ENCODE results near the gene TAF6L. TPM values are rescaled to one million over a fixed set of nuclear protein-coding genes. Genes with fewer than 3 reads are reported as not detected.
A peak's percentile ranks its signal among the peaks of the same experiment; 100 is the strongest.

The TAF6L gene
- total RNA-seq, 1 experiment from 2014 or later, result 42.1 TPM

DNA sequence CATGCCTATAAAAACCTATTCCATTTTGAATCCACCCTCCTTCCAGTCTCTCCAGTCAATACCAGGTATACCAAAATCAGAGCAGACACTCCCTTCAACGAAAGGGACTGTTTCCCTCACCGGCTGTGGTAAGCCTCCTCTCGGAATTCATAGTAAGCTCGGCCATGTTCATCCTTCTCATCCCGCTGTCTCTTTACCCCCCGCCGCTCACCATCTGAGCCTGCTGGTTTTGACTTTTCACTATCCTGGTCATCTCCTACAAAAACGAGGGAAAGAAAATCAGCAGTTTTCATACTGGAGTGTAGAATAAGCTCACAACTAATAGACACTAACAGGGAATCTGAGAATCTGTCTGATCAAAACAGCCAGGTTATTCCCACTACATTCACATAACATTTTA, 47.0 kb upstream of the TAF6L start (continued):
- TF ChIP-seq, protein P1, sequence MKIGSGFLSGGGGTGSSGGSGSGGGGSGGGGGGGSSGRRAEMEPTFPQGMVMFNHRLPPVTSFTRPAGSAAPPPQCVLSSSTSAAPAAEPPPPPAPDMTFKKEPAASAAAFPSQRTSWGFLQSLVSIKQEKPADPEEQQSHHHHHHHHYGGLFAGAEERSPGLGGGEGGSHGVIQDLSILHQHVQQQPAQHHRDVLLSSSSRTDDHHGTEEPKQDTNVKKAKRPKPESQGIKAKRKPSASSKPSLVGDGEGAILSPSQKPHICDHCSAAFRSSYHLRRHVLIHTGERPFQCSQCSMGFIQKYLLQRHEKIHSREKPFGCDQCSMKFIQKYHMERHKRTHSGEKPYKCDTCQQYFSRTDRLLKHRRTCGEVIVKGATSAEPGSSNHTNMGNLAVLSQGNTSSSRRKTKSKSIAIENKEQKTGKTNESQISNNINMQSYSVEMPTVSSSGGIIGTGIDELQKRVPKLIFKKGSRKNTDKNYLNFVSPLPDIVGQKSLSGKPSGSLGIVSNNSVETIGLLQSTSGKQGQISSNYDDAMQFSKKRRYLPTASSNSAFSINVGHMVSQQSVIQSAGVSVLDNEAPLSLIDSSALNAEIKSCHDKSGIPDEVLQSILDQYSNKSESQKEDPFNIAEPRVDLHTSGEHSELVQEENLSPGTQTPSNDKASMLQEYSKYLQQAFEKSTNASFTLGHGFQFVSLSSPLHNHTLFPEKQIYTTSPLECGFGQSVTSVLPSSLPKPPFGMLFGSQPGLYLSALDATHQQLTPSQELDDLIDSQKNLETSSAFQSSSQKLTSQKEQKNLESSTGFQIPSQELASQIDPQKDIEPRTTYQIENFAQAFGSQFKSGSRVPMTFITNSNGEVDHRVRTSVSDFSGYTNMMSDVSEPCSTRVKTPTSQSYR (CRISPR knock-in tag; IDR thresholded peaks at IDR 0.05), result no peak
- TF ChIP-seq ZNF263 (CRISPR knock-in tag; IDR thresholded peaks at IDR 0.05; ENCODE audit: low read depth), result no peak

DNA sequence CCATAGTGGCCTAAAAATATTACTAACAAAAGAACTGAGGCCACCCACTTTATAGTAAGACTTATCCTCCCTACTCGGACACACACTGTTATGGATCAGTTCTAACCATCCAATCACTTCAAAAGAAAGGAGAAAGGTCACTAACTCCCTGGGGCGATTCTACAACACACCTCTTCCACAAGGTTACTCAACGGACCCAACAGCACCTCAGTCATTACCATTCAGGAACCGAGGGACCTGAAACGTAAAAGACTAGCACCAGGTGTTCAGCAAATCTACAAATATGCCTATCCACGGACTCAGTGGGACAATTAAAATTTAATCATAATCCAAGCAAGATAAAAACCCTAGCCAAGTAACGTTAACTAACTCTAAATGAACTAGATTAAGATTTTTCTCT, 45.5 kb upstream of the TAF6L start:
- CTCF ChIA-PET, result interaction anchor here (2.9 to 7.6 kb wide), 3 partner anchors 28 to 62 kb away, joined by 32 to 59 read pairs (median 44); partner anchors contain the start of genes TAF6L, TMEM179B and ZBTB3
- Mint-ChIP-seq H3K4me3 (peak overlapping the region; percentile 98), H3K27me3 (ENCODE audit: low read depth) (peaks cover 4% of the 10 kb centered on the region; the same call in 1 of the 2 replicates), H3K27ac (peak overlapping the region; percentile 31), H3K36me3 (peaks cover 50% of the 10 kb centered on the region), H3K9me3 (no peaks in the 10 kb centered on the region), H3K4me1 (peaks cover 25% of the 10 kb centered on the region)
- POLR2A ChIA-PET, result interaction anchor here (1.1 to 4.2 kb wide), 4 partner anchors 16 to 44 kb away, joined by 3 to 34 read pairs (median 20); partner anchors contain the start of genes BSCL2, GNG3 and ZBTB3
- DNase-seq (ENCODE audit: low spot score), result no peak
- no peak for ATAC-seq
- TF ChIP-seq ZNF219 (CRISPR knock-in tag; IDR thresholded peaks at IDR 0.05; ENCODE audit: borderline replicate concordance) (no peak), FOXP1 (CRISPR knock-in tag; IDR thresholded peaks at IDR 0.05; ENCODE audit: borderline replicate concordance) (no peak), OVOL2 (CRISPR knock-in tag; IDR thresholded peaks at IDR 0.05; ENCODE audit: borderline replicate concordance) (no peak), JUN (CRISPR knock-in tag; IDR thresholded peaks at IDR 0.05) (no peak)
- TF ChIP-seq, protein P2, sequence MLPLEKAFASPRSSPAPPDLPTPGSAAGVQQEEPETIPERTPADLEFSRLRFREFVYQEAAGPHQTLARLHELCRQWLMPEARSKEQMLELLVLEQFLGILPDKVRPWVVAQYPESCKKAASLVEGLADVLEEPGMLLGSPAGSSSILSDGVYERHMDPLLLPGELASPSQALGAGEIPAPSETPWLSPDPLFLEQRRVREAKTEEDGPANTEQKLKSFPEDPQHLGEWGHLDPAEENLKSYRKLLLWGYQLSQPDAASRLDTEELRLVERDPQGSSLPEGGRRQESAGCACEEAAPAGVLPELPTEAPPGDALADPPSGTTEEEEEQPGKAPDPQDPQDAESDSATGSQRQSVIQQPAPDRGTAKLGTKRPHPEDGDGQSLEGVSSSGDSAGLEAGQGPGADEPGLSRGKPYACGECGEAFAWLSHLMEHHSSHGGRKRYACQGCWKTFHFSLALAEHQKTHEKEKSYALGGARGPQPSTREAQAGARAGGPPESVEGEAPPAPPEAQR (CRISPR knock-in tag; IDR thresholded peaks at IDR 0.05), result no peak
- TF ChIP-seq, protein P3, sequence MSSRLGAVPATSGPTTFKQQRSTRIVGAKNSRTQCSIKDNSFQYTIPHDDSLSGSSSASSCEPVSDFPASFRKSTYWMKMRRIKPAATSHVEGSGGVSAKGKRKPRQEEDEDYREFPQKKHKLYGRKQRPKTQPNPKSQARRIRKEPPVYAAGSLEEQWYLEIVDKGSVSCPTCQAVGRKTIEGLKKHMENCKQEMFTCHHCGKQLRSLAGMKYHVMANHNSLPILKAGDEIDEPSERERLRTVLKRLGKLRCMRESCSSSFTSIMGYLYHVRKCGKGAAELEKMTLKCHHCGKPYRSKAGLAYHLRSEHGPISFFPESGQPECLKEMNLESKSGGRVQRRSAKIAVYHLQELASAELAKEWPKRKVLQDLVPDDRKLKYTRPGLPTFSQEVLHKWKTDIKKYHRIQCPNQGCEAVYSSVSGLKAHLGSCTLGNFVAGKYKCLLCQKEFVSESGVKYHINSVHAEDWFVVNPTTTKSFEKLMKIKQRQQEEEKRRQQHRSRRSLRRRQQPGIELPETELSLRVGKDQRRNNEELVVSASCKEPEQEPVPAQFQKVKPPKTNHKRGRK (CRISPR knock-in tag; IDR thresholded peaks at IDR 0.05; ENCODE audit: borderline replicate concordance), result no peak
- TF ChIP-seq, protein P4, sequence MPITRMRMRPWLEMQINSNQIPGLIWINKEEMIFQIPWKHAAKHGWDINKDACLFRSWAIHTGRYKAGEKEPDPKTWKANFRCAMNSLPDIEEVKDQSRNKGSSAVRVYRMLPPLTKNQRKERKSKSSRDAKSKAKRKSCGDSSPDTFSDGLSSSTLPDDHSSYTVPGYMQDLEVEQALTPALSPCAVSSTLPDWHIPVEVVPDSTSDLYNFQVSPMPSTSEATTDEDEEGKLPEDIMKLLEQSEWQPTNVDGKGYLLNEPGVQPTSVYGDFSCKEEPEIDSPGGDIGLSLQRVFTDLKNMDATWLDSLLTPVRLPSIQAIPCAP (CRISPR knock-in tag; IDR thresholded peaks at IDR 0.05), result no peak

DNA sequence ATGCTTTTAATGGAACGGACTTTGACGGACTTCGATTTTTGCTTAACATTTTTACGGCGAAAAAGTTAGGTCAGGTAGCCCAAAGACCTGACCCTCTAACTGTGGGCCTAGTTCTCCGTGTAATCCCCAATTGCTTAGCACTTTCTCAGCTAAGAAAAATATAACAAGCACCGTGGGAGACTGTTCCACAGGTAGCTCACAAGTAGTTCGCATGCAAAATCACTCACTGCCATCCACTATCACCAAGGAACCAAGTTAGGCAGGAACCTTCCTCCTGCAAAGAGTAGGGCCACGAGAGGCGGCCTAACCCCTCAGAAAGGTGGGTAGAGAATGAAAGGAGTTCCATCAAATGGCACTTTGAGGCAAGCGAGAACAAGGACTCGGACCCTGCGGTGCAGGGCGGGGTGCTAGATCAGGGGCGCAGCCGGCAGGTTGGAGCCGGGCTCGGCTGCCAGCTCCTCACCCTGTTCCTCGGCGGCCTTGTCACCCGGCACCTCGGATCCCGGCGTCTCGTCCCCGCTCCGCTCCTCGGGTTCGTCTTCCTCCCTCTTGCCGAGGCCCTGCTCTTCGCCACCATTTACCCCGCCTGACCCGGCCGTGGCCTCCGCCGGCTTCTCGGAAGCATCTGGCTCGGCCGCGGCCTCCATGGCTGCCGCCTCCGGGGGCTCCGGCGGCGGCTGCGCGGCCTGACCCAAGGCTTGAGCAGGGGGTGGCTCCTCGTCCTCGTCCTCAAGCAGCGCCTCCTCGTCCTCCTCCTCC, 44.9 kb upstream of the TAF6L start:
- Mint-ChIP-seq H3K4me3 (peak overlapping the region; percentile 98), H3K9me3 (no peaks in the 10 kb centered on the region), H3K4me1 (peaks cover 25% of the 10 kb centered on the region), H3K27me3 (ENCODE audit: low read depth) (peaks cover 4% of the 10 kb centered on the region; the same call in 1 of the 2 replicates), H3K27ac (peak overlapping the region; percentile 31), H3K36me3 (peaks cover 46% of the 10 kb centered on the region)
- CTCF ChIA-PET, result interaction anchor here (1.1 to 7.6 kb wide), 9 partner anchors 27 to 166 kb away, joined by 3 to 59 read pairs (median 6); partner anchors contain the start of genes POLR2G, STX5, TAF6L and TMEM179B
- POLR2A ChIA-PET, result interaction anchor here (1.0 to 4.2 kb wide), 11 partner anchors 17 to 125 kb away, joined by 3 to 34 read pairs (median 9); partner anchors contain the start of genes BSCL2, C11orf98, CSKMT and GNG3
- no peak for ATAC-seq
- no peak for DNase-seq (ENCODE audit: low spot score)
- TF ChIP-seq, protein P5, sequence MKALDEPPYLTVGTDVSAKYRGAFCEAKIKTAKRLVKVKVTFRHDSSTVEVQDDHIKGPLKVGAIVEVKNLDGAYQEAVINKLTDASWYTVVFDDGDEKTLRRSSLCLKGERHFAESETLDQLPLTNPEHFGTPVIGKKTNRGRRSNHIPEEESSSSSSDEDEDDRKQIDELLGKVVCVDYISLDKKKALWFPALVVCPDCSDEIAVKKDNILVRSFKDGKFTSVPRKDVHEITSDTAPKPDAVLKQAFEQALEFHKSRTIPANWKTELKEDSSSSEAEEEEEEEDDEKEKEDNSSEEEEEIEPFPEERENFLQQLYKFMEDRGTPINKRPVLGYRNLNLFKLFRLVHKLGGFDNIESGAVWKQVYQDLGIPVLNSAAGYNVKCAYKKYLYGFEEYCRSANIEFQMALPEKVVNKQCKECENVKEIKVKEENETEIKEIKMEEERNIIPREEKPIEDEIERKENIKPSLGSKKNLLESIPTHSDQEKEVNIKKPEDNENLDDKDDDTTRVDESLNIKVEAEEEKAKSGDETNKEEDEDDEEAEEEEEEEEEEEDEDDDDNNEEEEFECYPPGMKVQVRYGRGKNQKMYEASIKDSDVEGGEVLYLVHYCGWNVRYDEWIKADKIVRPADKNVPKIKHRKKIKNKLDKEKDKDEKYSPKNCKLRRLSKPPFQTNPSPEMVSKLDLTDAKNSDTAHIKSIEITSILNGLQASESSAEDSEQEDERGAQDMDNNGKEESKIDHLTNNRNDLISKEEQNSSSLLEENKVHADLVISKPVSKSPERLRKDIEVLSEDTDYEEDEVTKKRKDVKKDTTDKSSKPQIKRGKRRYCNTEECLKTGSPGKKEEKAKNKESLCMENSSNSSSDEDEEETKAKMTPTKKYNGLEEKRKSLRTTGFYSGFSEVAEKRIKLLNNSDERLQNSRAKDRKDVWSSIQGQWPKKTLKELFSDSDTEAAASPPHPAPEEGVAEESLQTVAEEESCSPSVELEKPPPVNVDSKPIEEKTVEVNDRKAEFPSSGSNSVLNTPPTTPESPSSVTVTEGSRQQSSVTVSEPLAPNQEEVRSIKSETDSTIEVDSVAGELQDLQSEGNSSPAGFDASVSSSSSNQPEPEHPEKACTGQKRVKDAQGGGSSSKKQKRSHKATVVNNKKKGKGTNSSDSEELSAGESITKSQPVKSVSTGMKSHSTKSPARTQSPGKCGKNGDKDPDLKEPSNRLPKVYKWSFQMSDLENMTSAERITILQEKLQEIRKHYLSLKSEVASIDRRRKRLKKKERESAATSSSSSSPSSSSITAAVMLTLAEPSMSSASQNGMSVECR (CRISPR knock-in tag; IDR thresholded peaks at IDR 0.05; ENCODE audit: borderline replicate concordance), result peak; percentile 7; the same call in 1 of the 2 replicates
- TF ChIP-seq GRHL2 (CRISPR knock-in tag; IDR thresholded peaks at IDR 0.05; ENCODE audit: insufficient replicate concordance, severe bottlenecking) (no peak), NR2C2 (CRISPR knock-in tag; IDR thresholded peaks at IDR 0.05) (no peak), TCF7 (CRISPR knock-in tag; IDR thresholded peaks at IDR 0.05; ENCODE audit: low read depth) (peak; percentile 14; the same call in 1 of the 2 replicates), TP53 (CRISPR knock-in tag; IDR thresholded peaks at IDR 0.05) (no peak), ZNF263 (CRISPR knock-in tag; IDR thresholded peaks at IDR 0.05; ENCODE audit: low read depth) (peak; percentile 39; the same call in 1 of the 2 replicates)
- TF ChIP-seq, protein P6, sequence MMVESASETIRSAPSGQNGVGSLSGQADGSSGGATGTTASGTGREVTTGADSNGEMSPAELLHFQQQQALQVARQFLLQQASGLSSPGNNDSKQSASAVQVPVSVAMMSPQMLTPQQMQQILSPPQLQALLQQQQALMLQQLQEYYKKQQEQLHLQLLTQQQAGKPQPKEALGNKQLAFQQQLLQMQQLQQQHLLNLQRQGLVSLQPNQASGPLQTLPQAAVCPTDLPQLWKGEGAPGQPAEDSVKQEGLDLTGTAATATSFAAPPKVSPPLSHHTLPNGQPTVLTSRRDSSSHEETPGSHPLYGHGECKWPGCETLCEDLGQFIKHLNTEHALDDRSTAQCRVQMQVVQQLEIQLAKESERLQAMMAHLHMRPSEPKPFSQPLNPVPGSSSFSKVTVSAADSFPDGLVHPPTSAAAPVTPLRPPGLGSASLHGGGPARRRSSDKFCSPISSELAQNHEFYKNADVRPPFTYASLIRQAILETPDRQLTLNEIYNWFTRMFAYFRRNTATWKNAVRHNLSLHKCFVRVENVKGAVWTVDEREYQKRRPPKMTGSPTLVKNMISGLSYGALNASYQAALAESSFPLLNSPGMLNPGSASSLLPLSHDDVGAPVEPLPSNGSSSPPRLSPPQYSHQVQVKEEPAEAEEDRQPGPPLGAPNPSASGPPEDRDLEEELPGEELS (CRISPR knock-in tag; IDR thresholded peaks at IDR 0.05), result 0 out of 2 replicates have a peak, but pooled peaks have one; percentile 23

All from WTC11 (cell line).